Endothelial cell of umbilical vein (primary cell): Measurements from ENCODE around the gene MSX2.

Experiments used
- CTCF ChIP-seq, 2 donors: IDR thresholded peaks; 1 replicate in 1 of 2; 2 replicates in 1 of 2; pipeline ENCODE4 v1.5.1; 2011; ENCODE audit warnings: low read length in 2 of 2, mild to moderate bottlenecking in 2 of 2, moderate library complexity in 2 of 2, control low read depth in 1 of 2, inconsistent platforms in 1 of 2, low read depth in 1 of 2; ENCODE audit not compliant: insufficient read depth in 1 of 2; ENCODE audit errors: extremely low read depth in 1 of 2
- EZH2 ChIP-seq: IDR thresholded peaks from 2 replicates; pipeline ENCODE4 v1.6.1; 2012; ENCODE audit warnings: borderline replicate concordance, low read depth, mild to moderate bottlenecking, moderate library complexity, low read length, inconsistent platforms; ENCODE audit not compliant: severe bottlenecking
- FOS ChIP-seq: IDR thresholded peaks from 2 replicates; pipeline ENCODE4 v1.6.1; 2011; ENCODE audit warnings: mild to moderate bottlenecking, low read length, moderate library complexity, borderline replicate concordance; ENCODE audit not compliant: insufficient read depth
- GATA2 ChIP-seq: IDR thresholded peaks from 2 replicates; pipeline ENCODE4 v1.7.0; 2011; ENCODE audit warnings: low read depth, mild to moderate bottlenecking, moderate library complexity, mixed read lengths, low read length; ENCODE audit not compliant: insufficient read length, insufficient read depth
- JUN ChIP-seq: IDR thresholded peaks from 2 replicates; pipeline ENCODE4 v1.6.1; 2011; ENCODE audit warnings: borderline replicate concordance, low read depth; ENCODE audit not compliant: insufficient read length, insufficient read depth
- MYC ChIP-seq: IDR thresholded peaks from one replicate; pipeline ENCODE4 v1.6.1; 2011; ENCODE audit warnings: mild to moderate bottlenecking, low read depth, low read length
- POLR2A ChIP-seq: IDR thresholded peaks from 2 replicates; pipeline ENCODE4 v1.6.1; 2012; ENCODE audit warnings: low read depth, mild to moderate bottlenecking, control low read depth, low read length
- POLR2AphosphoS5 ChIP-seq: IDR thresholded peaks from 2 replicates; pipeline ENCODE4 v1.6.1; 2012; ENCODE audit warnings: low read depth, mild to moderate bottlenecking, control low read depth, low read length, moderate library complexity; ENCODE audit not compliant: insufficient read depth

GRCh38 chr5:174680901-174681565 is 43.3 kb upstream of the MSX2 start:
- no peak for TF ChIP-seq CTCF (IDR thresholded peaks at IDR 0.05; ENCODE audit: extremely low read depth in 1 of 2, insufficient read depth in 1 of 2, low read depth in 1 of 2, low read length in 2 of 2)
- TF ChIP-seq POLR2A = no peak
- TF ChIP-seq POLR2AphosphoS5 = no peak
- TF ChIP-seq JUN = no peak
- TF ChIP-seq GATA2 = no peak
- no peak for TF ChIP-seq EZH2
- no peak for TF ChIP-seq MYC
- TF ChIP-seq FOS = no peak
